HG03095 (cell line): ENCODE results near the gene CENPW.

Experiments
- ATAC-seq: cut with Tn5 transposase; IDR thresholded peaks from one replicate; pipeline ENCODE4 v1.9.1; 2021; ENCODE audit warnings: moderate library complexity; ENCODE audit not compliant: unreplicated experiment

The CENPW gene

DNA sequence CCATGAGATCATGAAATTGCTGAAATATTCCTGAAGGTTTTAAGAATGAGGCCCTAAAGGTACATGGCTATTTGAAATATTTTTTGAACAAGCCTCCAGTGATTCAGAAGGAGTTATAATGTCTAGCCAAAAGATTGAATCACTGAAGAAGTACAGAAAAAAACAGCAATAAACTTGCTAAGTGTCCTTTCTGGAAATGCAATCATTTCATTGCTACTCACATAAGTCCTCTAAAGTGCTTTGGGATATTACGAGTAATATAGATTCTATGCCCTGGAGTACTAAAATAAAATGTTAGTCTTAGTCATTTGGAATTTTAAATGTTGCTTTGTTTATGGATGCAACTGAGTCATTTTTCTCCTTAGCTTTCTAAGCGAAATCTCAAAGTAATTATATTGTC, 32.7 kb downstream of the CENPW start:
- ATAC-seq = no peak

- no peak for ATAC-seq
Measured at GRCh38 chr6:126373344-126373743, 33.4 kb downstream of the CENPW start.

- no peak for ATAC-seq
Measured at GRCh38 chr6:126374372-126374771, 34.5 kb downstream of the CENPW start.

- ATAC-seq = no peak
Measured at GRCh38 chr6:126376682-126377081, 36.8 kb downstream of the CENPW start.

DNA sequence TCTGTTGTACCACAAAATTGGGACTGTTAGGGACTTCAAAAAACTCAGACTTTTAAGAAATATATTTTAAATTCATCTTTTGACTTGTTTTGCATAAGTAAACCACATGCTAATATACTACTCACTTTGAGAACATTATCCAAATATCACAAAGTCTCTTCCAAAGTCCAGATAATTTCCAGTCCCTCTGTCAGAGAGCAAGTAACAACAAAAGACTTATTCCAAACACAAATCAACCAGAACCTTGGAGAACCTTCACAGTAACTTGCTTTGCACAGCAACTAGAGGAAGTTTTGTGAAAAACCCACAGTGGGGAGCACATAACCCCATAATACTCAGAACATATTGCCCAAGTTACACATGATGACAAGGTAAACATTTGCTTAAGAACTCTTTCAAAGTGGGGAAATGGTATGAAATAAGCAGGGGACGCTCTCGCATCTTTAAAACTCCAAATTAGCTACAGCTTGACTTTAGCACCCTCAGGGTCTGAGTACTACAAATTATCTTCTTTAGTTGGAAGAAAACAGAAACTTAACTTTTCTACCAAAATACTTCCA, 37.8 kb downstream of the CENPW start:
- no peak for ATAC-seq

DNA sequence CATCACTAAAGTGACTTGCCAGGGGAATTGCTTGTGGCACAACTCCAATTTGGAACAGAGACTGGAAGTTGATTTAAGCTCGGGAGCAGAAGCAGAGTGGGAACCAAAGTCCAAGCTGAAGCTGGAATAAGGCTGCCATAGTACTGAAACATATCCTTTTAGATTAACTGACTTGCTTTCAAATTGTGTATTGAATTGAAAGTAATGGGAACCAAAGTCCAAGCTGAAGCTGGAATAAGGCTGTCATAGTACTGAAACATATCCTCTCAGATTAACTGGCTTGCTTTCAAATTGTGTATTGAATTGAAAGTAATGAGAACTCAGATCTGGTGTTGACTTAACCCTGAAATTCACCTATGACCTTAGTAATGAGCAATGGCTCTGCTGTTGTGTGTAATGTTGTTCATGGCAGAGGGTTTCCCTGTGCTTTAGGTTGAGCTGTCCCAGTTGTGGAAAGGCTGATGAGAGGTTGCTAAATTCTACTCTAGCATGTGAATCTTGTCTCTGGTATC, 40.2 kb downstream of the CENPW start:
- no peak for ATAC-seq

DNA sequence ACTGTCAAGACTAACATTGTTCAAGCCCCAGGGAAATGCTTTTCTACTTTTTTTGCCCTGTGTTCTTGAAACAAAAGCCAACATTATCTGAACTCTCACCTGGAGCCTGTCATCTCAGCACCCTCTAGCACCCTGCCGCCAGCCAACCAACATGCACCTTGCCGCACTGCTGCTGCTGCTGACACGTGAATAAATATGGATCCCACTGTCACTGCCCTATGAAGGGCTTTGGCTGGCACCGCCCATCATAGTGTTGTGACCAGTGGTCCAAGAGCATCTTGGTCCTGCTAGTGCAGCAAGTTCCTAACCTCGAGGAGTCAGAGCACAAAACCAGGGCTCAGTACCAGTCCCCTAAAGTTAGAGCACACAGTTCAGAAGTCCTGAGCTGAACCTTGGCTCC, 41.6 kb downstream of the CENPW start:
- ATAC-seq = no peak

DNA sequence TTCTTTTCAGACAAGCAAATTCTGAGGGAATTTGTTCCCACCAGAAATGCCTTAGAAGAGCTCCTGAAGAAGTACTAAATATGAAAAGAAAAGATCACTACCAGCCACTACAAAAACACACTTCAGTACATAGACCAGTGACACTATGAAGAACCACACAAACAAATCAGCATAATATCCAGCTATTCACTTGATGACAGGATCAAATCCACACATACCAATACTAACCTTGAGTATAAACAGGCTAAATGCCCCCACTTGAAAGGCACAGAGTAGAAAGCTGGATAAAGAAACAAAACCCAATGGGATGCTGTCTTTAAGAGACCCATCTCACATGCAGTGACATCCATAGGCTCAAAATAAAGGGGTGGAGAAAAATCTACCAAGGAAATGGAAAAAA, 43.3 kb downstream of the CENPW start:
- no peak for ATAC-seq

DNA sequence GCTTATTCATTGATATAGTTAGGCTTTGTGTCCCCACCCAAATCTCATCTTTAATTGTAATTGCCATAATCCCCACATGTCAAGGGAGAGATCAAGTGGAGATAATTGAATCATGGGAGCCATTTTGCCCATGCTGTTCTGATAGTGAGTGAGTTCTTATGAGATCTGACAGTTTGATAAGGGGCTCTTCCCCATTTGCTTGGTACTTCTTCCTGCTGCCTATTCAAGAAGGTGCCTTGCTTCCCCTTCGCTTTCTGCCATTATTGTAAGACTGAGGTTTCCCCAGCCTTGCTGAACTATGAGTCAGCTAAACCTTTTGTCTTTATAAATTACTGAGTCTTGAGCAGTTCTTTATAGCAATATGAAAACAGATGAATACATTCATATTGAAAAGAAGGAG, 45.6 kb downstream of the CENPW start:
- no peak for ATAC-seq

DNA sequence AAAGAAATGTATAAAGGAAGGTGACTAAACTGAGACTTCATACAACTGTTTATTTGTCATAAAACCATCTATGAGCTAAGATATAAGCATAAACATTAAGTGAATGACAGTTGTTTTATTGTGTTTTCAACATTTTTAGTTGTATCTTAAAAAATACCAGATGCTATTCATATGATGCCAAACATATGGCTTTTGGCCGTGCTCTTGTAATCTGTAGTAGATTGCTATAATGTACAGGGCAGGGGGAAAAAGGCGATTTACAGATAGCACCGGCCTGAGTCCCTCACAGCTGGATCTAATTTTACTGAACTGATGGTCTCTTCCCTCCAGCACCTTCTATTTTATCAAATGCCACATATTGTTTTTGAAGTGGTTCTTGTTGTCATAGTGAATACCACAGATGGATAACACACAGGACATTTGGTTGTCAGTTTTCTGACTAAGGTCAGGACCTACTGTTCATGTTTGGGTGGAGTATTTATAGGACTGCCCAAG, 48.2 kb downstream of the CENPW start:
- ATAC-seq = no peak

- no peak for ATAC-seq
Measured at GRCh38 chr6:126396131-126396530, 56.2 kb downstream of the CENPW start.
